Measurements from ENCODE around the gene CATSPER1.

The CATSPER1 gene

DNA sequence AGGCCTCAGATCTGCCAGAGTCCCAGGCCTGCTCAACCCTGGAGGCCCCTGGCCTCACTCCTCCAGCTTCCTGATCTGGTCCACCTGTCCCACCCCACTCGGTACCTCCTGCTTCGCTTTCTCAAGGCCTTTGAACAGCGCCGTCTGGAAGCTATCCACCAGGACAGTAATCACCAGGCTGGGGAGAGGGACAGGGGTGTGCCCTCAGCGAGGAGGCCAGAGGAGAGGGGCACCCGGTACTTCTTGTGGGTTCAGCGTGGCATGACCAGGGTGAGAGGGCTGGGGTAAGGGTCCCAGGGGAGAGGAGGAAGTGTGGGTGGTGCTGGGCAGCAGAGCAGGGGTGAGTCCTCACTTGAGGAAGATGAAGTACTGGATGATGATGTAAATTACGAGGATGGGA is 6.1 kb downstream of the CATSPER1 start:
- TF ChIP-seq, protein P1, sequence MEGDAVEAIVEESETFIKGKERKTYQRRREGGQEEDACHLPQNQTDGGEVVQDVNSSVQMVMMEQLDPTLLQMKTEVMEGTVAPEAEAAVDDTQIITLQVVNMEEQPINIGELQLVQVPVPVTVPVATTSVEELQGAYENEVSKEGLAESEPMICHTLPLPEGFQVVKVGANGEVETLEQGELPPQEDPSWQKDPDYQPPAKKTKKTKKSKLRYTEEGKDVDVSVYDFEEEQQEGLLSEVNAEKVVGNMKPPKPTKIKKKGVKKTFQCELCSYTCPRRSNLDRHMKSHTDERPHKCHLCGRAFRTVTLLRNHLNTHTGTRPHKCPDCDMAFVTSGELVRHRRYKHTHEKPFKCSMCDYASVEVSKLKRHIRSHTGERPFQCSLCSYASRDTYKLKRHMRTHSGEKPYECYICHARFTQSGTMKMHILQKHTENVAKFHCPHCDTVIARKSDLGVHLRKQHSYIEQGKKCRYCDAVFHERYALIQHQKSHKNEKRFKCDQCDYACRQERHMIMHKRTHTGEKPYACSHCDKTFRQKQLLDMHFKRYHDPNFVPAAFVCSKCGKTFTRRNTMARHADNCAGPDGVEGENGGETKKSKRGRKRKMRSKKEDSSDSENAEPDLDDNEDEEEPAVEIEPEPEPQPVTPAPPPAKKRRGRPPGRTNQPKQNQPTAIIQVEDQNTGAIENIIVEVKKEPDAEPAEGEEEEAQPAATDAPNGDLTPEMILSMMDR (IDR thresholded peaks at IDR 0.05; ENCODE audit: low read length, missing control alignments) = no peak
- no peak for DNase-seq (ENCODE audit: low read depth)
- H3K4me3 ChIP-seq (replicated peaks; ENCODE audit: low read depth, low read length) = no peak overlapping the region

DNA sequence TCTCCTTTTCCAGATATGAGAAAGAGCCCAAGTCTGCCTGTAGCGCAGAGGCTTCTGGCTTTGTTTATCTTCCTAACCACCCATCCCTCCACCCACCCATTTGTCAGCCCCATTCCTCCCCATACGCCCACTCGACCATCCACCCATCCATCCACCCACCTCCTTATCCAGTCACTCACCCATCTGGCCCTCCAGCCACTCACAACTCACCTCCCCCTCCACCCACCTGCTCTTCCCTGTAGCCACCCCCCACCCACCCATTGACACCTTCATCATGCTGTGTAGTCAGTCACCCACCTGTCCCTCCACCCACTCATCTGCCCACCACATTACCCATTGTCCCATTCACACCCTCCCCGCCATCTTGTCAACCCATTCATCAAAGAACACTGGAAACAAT is 9.0 kb downstream of the CATSPER1 start:
- TF ChIP-seq, protein P1 (IDR thresholded peaks at IDR 0.05; ENCODE audit: low read length, missing control alignments) = no peak
- no peak for DNase-seq (ENCODE audit: low read depth)
- H3K4me3 ChIP-seq (replicated peaks; ENCODE audit: low read depth, low read length) = no peak overlapping the region

DNA sequence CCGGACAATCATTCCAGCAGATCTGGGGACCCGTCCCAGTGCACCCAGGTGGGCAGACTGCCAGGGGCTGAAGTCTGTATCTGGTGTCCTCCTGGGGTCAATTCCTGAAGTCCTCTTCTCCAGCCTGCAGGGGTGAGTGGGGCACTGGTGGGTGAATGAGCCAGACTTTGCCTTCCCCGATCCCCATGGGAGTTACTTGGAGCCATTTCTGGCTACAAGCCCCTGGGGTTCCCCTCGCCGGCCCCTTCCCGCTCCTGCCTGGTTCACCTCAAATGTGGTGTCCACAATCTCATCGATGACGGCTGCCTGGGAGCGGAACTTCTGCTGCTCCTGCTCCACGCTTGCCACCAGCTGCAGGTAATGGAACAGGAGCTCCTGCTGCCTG is 9.5 kb downstream of the CATSPER1 start:
- TF ChIP-seq, protein P1 (IDR thresholded peaks at IDR 0.05; ENCODE audit: low read length, missing control alignments) = no peak
- no peak overlapping the region for H3K4me3 ChIP-seq (replicated peaks; ENCODE audit: low read depth, low read length)
- no peak for DNase-seq (ENCODE audit: low read depth)

DNA sequence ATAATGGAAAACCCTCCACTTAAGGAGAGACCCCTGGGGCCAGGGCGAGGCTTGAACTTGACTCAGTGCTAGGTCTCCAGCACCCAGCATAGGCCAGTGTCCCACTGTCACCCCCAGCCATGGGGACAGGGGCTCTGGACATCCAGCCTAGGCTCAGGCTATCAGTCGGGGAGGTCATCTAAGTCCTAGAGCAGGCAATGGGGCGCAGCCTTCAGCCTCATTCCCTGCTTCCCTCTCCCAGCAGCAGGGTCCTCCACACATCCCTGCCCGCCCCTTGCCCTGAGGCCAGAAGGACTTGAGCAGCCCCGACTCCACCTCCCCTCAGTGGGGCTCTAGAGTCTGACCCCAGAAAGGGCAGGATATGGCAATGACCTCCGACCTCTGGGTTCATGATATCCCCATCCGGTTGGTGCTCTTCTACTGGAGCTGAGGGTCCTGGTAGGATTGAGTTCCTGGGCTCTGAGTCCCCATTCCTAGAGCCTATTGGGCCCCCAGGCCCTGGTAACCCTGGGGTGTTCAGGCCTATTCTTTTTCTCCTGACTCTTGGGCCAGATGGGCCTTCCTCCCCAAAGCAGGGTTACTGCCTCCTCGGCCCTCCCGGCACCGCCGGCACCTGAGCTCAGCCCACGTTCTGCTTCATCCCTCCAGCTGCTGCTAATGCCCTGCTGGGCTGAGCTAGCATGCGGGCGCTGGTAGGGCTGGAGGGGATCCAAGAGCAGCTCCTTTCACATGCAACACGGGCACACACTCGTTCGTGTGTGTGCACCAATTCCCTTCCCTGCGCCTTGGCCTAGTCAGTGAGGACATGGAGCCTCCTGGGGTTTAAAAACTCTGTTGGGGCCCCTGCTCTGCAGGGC is 10.1 kb downstream of the CATSPER1 start:
- DNase-seq (ENCODE audit: low read depth) = no peak
- TF ChIP-seq, protein P1 (IDR thresholded peaks at IDR 0.05; ENCODE audit: low read length, missing control alignments) = no peak
- no peak overlapping the region for H3K4me3 ChIP-seq (replicated peaks; ENCODE audit: low read depth, low read length)

DNA sequence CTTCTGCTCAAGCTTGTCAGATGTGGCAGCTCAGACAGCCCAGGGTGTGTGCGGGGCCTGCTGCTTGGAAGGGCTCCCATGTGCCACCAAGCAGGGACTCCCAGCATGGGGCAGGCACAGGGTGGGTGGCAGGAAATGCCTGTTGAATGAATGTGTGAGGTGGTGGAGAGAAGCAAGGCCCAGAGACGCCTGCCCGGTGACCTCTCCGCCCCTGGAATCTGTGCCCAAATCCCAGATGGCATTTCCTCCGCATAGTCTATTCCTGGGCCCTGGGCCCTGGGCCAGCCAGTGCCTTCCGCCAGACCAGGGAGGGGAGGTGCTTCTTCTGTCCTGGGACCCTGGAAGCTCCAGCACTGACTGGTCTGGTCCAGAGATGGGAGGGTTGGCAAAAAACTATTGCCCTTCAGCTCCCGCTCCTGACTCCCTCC is 10.8 kb downstream of the CATSPER1 start:
- TF ChIP-seq, protein P1 (IDR thresholded peaks at IDR 0.05; ENCODE audit: low read length, missing control alignments) = no peak
- no peak overlapping the region for H3K4me3 ChIP-seq (replicated peaks; ENCODE audit: low read depth, low read length)
- peak; percentile 46 for DNase-seq (ENCODE audit: low read depth)

DNA sequence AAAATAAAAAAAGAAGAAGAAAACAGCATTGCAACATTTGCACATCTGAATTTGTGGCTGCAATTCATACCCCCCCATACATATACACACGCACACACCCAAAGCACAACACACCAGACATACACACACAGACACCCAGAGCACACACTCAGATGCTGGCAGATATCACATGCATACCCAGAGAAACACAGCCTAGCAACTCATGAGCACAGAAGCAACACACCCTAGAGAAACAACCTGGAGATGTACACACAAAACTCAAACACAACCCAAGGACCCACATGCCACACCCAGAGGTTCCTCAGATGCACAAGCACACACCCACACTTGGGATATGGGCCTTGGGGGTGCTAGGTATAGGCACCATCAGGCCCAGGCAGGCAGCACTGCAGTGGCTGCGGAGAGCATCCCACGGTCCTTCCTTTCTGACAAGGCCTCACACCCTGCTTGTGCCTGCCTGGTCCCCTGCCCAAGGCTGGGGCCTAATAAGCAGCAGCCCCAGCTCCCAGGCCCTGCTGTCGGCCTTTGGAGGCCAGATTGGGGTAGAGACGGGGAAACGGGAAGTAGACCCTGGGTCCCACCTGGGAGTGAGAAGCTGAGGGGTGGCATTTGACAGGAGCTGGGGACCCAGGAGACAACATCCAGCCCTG is 11.3 kb downstream of the CATSPER1 start:
- DNase-seq (ENCODE audit: low read depth) = no peak
- no peak overlapping the region for H3K4me3 ChIP-seq (replicated peaks; ENCODE audit: low read depth, low read length)
- TF ChIP-seq, protein P1 (IDR thresholded peaks at IDR 0.05; ENCODE audit: low read length, missing control alignments) = no peak
